Psoas muscle (tissue), 8 donors: ENCODE results near the gene PXK. TPM values are rescaled to one million over a fixed set of nuclear protein-coding genes. Genes with fewer than 3 reads are reported as not detected.
A peak's percentile ranks its signal among the peaks of the same experiment; 100 is the strongest.

Source experiments
- ATAC-seq, 4 donors: fragments of 200-7000 bp; cut with Tn5 transposase; one replicate each; pipeline ENCODE4 v1.9.1; 2020; ENCODE audit warnings: moderate library complexity in 3 of 4, mild to moderate bottlenecking in 2 of 4
- DNase-seq, 2 donors: peaks; one replicate each; pipeline ENCODE4 v3.0.0-alpha.2; 2020
- H3K27ac ChIP-seq: fragments of 200-600 bp; one replicate; pipeline ENCODE4 v1.8.0; 2022
- H3K27me3 ChIP-seq, 3 donors: fragments of 200-600 bp in 1 of 3; one replicate each; pipeline versions ENCODE4 v1.6.1 to v1.8.0; 2013 to 2022; ENCODE audit warnings: low read length in 2 of 3, mild to moderate bottlenecking in 2 of 3, moderate library complexity in 1 of 3; ENCODE audit not compliant: insufficient read depth in 3 of 3
- H3K36me3 ChIP-seq, 2 donors: fragments of 200-600 bp in 1 of 2; one replicate each; pipeline versions ENCODE4 v1.6.1 to v1.8.0; 2013 to 2022; ENCODE audit warnings: low read depth in 1 of 2, mild to moderate bottlenecking in 1 of 2, moderate library complexity in 1 of 2; ENCODE audit not compliant: insufficient read depth in 1 of 2
- H3K4me1 ChIP-seq: fragments of 200-600 bp; one replicate; pipeline ENCODE4 v1.8.0; 2022
- H3K4me3 ChIP-seq: fragments of 200-600 bp; one replicate; pipeline ENCODE4 v1.8.0; 2022; ENCODE audit warnings: mild to moderate bottlenecking
- H3K9me3 ChIP-seq: fragments of 200-600 bp; one replicate; pipeline ENCODE4 v1.8.0; 2022
- WGBS, 3 donors: extraction: QIAGEN DNeasy Blood & Tissue Kit; methylation state at CpG; one replicate each; pipeline versions ENCODE4 v1.1.6 to v1.1.7; 2013; 5-methylcytosine and 5-hydroxymethylcytosine counted together
- intact Hi-C, 2 donors: fragments of 100-400 bp; cut with DNase I; formaldehyde crosslinking; loops; one replicate each; pipeline versions ENCODE4 v1.11.0 to v1.14.2; 2022
- polyA plus RNA-seq, 3 donors: library from polyadenylated mRNA; stranded (reverse); fragments of 200-250 nt; gene quantifications; one replicate each; pipeline ENCODE4 v1.2.3, GENCODE V29; 2013
- total RNA-seq, 4 donors: library from RNA; stranded (reverse); fragmentation: NEBNext Ultra II Directional in 2 of 4; extraction: Animal tissue kit (Norgen Biotek cat#: 25700) in 2 of 4; gene quantifications; one replicate each; pipeline versions ENCODE4 v1.2.1 to v1.2.4, GENCODE V29; 2021 to 2023
- TF ChIP-seq, protein P1 (sequence below): fragments of 200-600 bp; IDR thresholded peaks from one replicate; pipeline ENCODE4 v1.8.0; 2022; ENCODE audit warnings: antibody characterized with exemption
- donor health status: healthy with polysubstance abuse.
- donor health status: DM: no; HTN: no; CAD: no; lungs with moderate emphysema.
- donor health status: Bipolar disorder and iron deficiency.
- donor health status: healthy.
- donor health status: DM: yes; HTN: yes; CAD: no.
- donor health status: DM: no; HTN: no; CAD: no.
- donor health status: DM: no; HTN: no; CAD: no.
- donor health status: DM: yes; HTN: yes; CAD: no.

The PXK gene
- total and polyA plus RNA-seq, 7 donors: 3.4 to 17.5 (median 15.5) TPM

- Histone ChIP-seq H3K4me1 (peaks cover 24% of the 10 kb centered on the region), H3K27ac (no peak overlapping the region), H3K27me3 (no peaks in the 10 kb centered on the region), H3K9me3 (no peaks in the 10 kb centered on the region), H3K4me3 (no peak overlapping the region), H3K36me3 (no peaks in the 10 kb centered on the region)
- intact Hi-C loops: no loop called here
- ATAC-seq (no peak), DNase-seq (no peak)
- TF ChIP-seq, protein P1, sequence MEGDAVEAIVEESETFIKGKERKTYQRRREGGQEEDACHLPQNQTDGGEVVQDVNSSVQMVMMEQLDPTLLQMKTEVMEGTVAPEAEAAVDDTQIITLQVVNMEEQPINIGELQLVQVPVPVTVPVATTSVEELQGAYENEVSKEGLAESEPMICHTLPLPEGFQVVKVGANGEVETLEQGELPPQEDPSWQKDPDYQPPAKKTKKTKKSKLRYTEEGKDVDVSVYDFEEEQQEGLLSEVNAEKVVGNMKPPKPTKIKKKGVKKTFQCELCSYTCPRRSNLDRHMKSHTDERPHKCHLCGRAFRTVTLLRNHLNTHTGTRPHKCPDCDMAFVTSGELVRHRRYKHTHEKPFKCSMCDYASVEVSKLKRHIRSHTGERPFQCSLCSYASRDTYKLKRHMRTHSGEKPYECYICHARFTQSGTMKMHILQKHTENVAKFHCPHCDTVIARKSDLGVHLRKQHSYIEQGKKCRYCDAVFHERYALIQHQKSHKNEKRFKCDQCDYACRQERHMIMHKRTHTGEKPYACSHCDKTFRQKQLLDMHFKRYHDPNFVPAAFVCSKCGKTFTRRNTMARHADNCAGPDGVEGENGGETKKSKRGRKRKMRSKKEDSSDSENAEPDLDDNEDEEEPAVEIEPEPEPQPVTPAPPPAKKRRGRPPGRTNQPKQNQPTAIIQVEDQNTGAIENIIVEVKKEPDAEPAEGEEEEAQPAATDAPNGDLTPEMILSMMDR: no peak
- WGBS, 3 donors: 86 to 91% (median 88%) methylated on average over 8 of the region's 8 CpGs
Observed at GRCh38 chr3:58353722-58354553, 21.2 kb downstream of the PXK start.

- no peaks in the 10 kb centered on the region for H3K27me3 ChIP-seq
- WGBS, 3 donors: 53 to 81% (median 54%) methylated on average over 8 of the region's 8 CpGs
- TF ChIP-seq, protein P1: no peak
- H3K36me3 ChIP-seq: no peaks in the 10 kb centered on the region
- no peak for DNase-seq
- H3K9me3 ChIP-seq: no peaks in the 10 kb centered on the region
- peak in 1 of 4 donors; percentile 41 for ATAC-seq
- H3K4me1 ChIP-seq: peaks cover 24% of the 10 kb centered on the region
- no peak overlapping the region for H3K4me3 ChIP-seq
- no peak overlapping the region for H3K27ac ChIP-seq
- intact Hi-C loops: no loop called here
Observed at GRCh38 chr3:58355179-58355578, 22.5 kb downstream of the PXK start.

- Histone ChIP-seq H3K4me3 (no peak overlapping the region), H3K27me3 (no peaks in the 10 kb centered on the region), H3K9me3 (no peaks in the 10 kb centered on the region), H3K27ac (no peak overlapping the region), H3K36me3 (no peaks in the 10 kb centered on the region), H3K4me1 (peaks cover 16% of the 10 kb centered on the region)
- ATAC-seq (peak in 2 of 4 donors; percentile 18 to 60), DNase-seq (no peak)
- intact Hi-C loops: no loop called here
- WGBS, 3 donors: 35 to 54% (median 47%) methylated on average over 4 of the region's 4 CpGs
- TF ChIP-seq, protein P1: no peak
Observed at GRCh38 chr3:58356054-58356453, 23.4 kb downstream of the PXK start.

DNA sequence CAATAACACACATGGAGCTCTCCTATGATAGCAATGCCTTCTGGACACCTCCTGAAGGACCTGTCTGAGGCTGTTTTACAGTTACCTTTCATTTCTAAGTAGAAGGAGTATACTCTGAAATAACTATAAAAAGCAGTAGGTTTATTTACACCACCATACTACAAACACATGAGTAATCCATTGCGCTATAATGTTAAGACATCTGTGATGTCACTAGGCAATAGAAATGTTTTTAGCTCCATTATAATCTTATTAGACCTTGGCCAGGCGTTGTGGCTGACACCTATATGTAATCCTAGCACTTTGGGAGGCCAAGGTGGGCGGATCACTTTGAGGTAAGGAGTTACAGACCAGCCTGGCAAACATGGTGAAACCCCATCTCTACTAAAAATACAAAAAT, 24.7 kb downstream of the PXK start:
- no peak for DNase-seq
- Histone ChIP-seq H3K4me1 (peaks cover 17% of the 10 kb centered on the region), H3K4me3 (no peak overlapping the region), H3K36me3 (no peaks in the 10 kb centered on the region), H3K27me3 (no peaks in the 10 kb centered on the region), H3K27ac (no peak overlapping the region), H3K9me3 (no peaks in the 10 kb centered on the region)
- intact Hi-C loops: no loop called here
- ATAC-seq: no peak
- TF ChIP-seq, protein P1: no peak
- WGBS, 3 donors: 95 to 99% (median 96%) methylated on average over 3 of the region's 3 CpGs
